ENCODE measurements around the gene CTAG2. TPM values are rescaled to one million over a fixed set of nuclear protein-coding genes. Genes with fewer than 3 reads are reported as not detected.

Gene CTAG2
- polyA plus RNA-seq, 1 donor from 2014 or later: not detected

DNA sequence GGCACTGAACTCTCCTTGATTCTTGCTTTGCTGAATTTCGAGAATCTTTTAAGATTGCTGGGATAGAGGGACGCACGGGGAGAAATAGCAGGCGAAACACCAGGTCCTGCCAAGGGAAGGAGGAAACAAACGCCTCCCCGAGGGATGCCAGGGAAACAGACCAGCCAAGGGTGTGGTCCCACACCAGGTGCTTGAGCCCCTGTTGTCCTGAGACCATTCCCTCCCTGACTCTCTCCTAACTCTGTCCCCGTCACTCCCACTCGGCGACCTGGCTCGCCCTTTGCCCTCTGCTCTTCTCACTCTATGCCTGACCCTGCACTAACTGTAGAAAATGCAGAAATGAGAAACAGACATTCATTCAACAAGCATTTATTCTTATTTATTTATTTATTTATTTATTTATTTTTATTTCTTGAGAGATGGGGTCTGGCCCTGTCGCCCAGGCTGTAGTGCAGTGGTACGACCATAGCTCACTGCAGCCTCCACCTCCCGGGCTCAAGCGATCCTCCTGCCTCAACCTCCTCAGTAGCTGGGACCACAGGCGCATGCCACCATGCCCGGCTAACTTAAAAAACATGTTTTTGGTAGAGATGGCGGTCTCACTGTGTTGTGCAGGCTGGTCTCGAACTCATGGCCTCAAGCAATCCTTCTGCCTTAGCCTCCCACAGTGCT is 50.5 kb downstream of the CTAG2 start:
- H3K36me3 ChIP-seq (ENCODE audit: insufficient read depth, low read length): no peaks in the 10 kb centered on the region
- no peaks in the 10 kb centered on the region for H3K27me3 ChIP-seq (ENCODE audit: insufficient read depth, low read depth, low read length)
- no peak overlapping the region for H3K27ac ChIP-seq (ENCODE audit: low read length)
- no peaks in the 10 kb centered on the region for H4K20me1 ChIP-seq (ENCODE audit: insufficient read depth)
- TF ChIP-seq RAD21 (conservative IDR thresholded peaks at IDR 0.05) (no peak), EP300 (conservative IDR thresholded peaks at IDR 0.05; ENCODE audit: poor library complexity, severe bottlenecking) (no peak), POLR2AphosphoS5 (IDR thresholded peaks at IDR 0.05) (no peak), TAF1 (IDR thresholded peaks at IDR 0.05; ENCODE audit: low read depth) (no peak), EZH2 (IDR thresholded peaks at IDR 0.05; ENCODE audit: borderline replicate concordance, insufficient read depth, low read length, poor library complexity, severe bottlenecking) (no peak), SMC3 (conservative IDR thresholded peaks at IDR 0.05; ENCODE audit: poor library complexity) (no peak), MXI1 (conservative IDR thresholded peaks at IDR 0.05; ENCODE audit: poor library complexity, severe bottlenecking) (no peak)
- TF ChIP-seq, protein P1, sequence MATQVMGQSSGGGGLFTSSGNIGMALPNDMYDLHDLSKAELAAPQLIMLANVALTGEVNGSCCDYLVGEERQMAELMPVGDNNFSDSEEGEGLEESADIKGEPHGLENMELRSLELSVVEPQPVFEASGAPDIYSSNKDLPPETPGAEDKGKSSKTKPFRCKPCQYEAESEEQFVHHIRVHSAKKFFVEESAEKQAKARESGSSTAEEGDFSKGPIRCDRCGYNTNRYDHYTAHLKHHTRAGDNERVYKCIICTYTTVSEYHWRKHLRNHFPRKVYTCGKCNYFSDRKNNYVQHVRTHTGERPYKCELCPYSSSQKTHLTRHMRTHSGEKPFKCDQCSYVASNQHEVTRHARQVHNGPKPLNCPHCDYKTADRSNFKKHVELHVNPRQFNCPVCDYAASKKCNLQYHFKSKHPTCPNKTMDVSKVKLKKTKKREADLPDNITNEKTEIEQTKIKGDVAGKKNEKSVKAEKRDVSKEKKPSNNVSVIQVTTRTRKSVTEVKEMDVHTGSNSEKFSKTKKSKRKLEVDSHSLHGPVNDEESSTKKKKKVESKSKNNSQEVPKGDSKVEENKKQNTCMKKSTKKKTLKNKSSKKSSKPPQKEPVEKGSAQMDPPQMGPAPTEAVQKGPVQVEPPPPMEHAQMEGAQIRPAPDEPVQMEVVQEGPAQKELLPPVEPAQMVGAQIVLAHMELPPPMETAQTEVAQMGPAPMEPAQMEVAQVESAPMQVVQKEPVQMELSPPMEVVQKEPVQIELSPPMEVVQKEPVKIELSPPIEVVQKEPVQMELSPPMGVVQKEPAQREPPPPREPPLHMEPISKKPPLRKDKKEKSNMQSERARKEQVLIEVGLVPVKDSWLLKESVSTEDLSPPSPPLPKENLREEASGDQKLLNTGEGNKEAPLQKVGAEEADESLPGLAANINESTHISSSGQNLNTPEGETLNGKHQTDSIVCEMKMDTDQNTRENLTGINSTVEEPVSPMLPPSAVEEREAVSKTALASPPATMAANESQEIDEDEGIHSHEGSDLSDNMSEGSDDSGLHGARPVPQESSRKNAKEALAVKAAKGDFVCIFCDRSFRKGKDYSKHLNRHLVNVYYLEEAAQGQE (IDR thresholded peaks at IDR 0.05; ENCODE audit: borderline replicate concordance): no peak
- TF ChIP-seq, protein P2, sequence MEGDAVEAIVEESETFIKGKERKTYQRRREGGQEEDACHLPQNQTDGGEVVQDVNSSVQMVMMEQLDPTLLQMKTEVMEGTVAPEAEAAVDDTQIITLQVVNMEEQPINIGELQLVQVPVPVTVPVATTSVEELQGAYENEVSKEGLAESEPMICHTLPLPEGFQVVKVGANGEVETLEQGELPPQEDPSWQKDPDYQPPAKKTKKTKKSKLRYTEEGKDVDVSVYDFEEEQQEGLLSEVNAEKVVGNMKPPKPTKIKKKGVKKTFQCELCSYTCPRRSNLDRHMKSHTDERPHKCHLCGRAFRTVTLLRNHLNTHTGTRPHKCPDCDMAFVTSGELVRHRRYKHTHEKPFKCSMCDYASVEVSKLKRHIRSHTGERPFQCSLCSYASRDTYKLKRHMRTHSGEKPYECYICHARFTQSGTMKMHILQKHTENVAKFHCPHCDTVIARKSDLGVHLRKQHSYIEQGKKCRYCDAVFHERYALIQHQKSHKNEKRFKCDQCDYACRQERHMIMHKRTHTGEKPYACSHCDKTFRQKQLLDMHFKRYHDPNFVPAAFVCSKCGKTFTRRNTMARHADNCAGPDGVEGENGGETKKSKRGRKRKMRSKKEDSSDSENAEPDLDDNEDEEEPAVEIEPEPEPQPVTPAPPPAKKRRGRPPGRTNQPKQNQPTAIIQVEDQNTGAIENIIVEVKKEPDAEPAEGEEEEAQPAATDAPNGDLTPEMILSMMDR (IDR thresholded peaks at IDR 0.05; ENCODE audit: poor library complexity, severe bottlenecking): no peak
- no peak overlapping the region for H3K9ac ChIP-seq (ENCODE audit: low read length)
- no peak overlapping the region for H3K4me3 ChIP-seq (ENCODE audit: low read length)
- H2AFZ ChIP-seq (ENCODE audit: low read depth, low read length): no peak overlapping the region
- no peaks in the 10 kb centered on the region for H3K79me2 ChIP-seq (replicated peaks; ENCODE audit: insufficient read depth, low read length)
- H3K4me2 ChIP-seq (ENCODE audit: low read length): no peak overlapping the region
- no peaks in the 10 kb centered on the region for H3F3A ChIP-seq (ENCODE audit: insufficient read depth, low read length, poor library complexity, severe bottlenecking)
- no peaks in the 10 kb centered on the region for H3K9me2 ChIP-seq (ENCODE audit: insufficient read depth, low read length)
- no peaks in the 10 kb centered on the region for H3K9me3 ChIP-seq (ENCODE audit: low read length)

DNA sequence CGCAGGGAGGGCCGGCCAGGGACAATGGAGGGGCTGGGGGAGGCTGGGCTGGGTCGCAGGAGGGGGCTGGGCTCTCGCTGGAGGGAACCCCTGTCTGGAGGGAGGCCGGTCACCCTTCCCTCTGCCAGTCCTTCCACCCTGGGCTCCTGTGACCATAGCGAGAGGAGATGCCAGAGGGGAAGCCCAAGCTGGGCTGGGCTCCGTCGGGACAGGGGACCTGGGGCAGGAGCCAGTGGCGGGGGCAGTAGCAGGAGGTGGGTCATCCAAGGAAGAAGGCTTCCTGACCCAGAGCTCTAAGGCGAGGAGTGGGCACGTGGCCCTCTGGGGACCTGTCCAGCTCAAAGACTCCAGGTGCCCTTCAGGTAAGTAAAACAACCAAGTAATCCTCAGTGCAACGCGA is 51.2 kb downstream of the CTAG2 start:
- Histone ChIP-seq H3K4me3 (ENCODE audit: low read length) (no peak overlapping the region), H3K79me2 (replicated peaks; ENCODE audit: insufficient read depth, low read length) (no peaks in the 10 kb centered on the region), H2AFZ (ENCODE audit: low read depth, low read length) (no peak overlapping the region), H3K4me2 (ENCODE audit: low read length) (no peak overlapping the region), H4K20me1 (ENCODE audit: insufficient read depth) (no peaks in the 10 kb centered on the region), H3K27ac (ENCODE audit: low read length) (no peak overlapping the region), H3K9me2 (ENCODE audit: insufficient read depth, low read length) (no peaks in the 10 kb centered on the region), H3F3A (ENCODE audit: insufficient read depth, low read length, poor library complexity, severe bottlenecking) (no peaks in the 10 kb centered on the region), H3K36me3 (ENCODE audit: insufficient read depth, low read length) (no peaks in the 10 kb centered on the region), H3K9ac (ENCODE audit: low read length) (no peak overlapping the region), H3K9me3 (ENCODE audit: low read length) (no peaks in the 10 kb centered on the region), H3K27me3 (ENCODE audit: insufficient read depth, low read depth, low read length) (no peaks in the 10 kb centered on the region)
- TF ChIP-seq SMC3 (conservative IDR thresholded peaks at IDR 0.05; ENCODE audit: poor library complexity): no peak
- no peak for TF ChIP-seq EZH2 (IDR thresholded peaks at IDR 0.05; ENCODE audit: borderline replicate concordance, insufficient read depth, low read length, poor library complexity, severe bottlenecking)

Small RNA genes lying within 50 kb of the gene (small RNA-seq; reads per million reads assigned to genes)
- gene AC244090.1: 0 reads per million in 3 experiments
- 0 reads per million in 3 experiments for gene AC244107.2

Other genes starting within 250 kb of the CTAG2 start
- 8.3 and 9.2 TPM in 2 replicates for gene DNASE1L1, start 244.3 kb downstream of the CTAG2 start, polyA plus RNA-seq
- 51.2 and 60.5 TPM in 2 replicates for gene TAFAZZIN, start 242.0 kb downstream of the CTAG2 start, polyA plus RNA-seq
- gene ATP6AP1, start 224.9 kb downstream of the CTAG2 start, polyA plus RNA-seq: 126 and 159 TPM in 2 replicates
- 370 and 415 TPM in 2 replicates for gene GDI1, start 216.4 kb downstream of the CTAG2 start, polyA plus RNA-seq
- 68.3 and 90.4 TPM in 2 replicates for gene FAM50A, start 209.4 kb downstream of the CTAG2 start, polyA plus RNA-seq
- 17.2 and 22.2 TPM in 2 replicates for gene PLXNA3, start 195.3 kb downstream of the CTAG2 start, polyA plus RNA-seq
- 37.3 and 43.6 TPM in 2 replicates for gene LAGE3, start 174.3 kb downstream of the CTAG2 start, polyA plus RNA-seq
- gene UBL4A, start 167.0 kb downstream of the CTAG2 start, polyA plus RNA-seq: 28.5 and 32.2 TPM in 2 replicates
- gene SLC10A3, start 162.9 kb downstream of the CTAG2 start, polyA plus RNA-seq: 2.7 and 6.0 TPM in 2 replicates
- gene FAM3A, start 137.3 kb downstream of the CTAG2 start, polyA plus RNA-seq: 19.5 and 30.9 TPM in 2 replicates
- 13.6 and 18.8 TPM in 2 replicates for gene G6PD, start 106.7 kb downstream of the CTAG2 start, polyA plus RNA-seq
- gene IKBKG, start 106.0 kb downstream of the CTAG2 start, polyA plus RNA-seq: 32.6 and 37.7 TPM in 2 replicates
- not detected in 2 replicates for gene CTAG1A, start 68.4 kb downstream of the CTAG2 start, polyA plus RNA-seq
- gene CTAG1B, start 34.3 kb downstream of the CTAG2 start, polyA plus RNA-seq: not detected in 2 replicates
- gene GAB3, start 97.5 kb upstream of the CTAG2 start, polyA plus RNA-seq: 0.06 TPM in 1 of 2 replicates, not detected in the other
- 31.3 and 32.1 TPM in 2 replicates for gene DKC1, start 109.3 kb upstream of the CTAG2 start, polyA plus RNA-seq
- gene MPP1, start 151.9 kb upstream of the CTAG2 start, polyA plus RNA-seq: 16.1 and 17.5 TPM in 2 replicates
- gene SMIM9, start 181.1 kb upstream of the CTAG2 start, polyA plus RNA-seq: not detected in 2 replicates
- 1.8 and 2.1 TPM in 2 replicates for gene F8A1, start 232.8 kb upstream of the CTAG2 start, polyA plus RNA-seq